EH (cell line): Measurements from ENCODE around the gene SH3RF3.

Experiments used
- DNase-seq: peaks from one replicate; pipeline ENCODE4 v3.0.0-alpha.2; 2015; ENCODE audit warnings: low read depth

The SH3RF3 gene

GRCh38 chr2:109203246-109204011, 74.4 kb downstream of the SH3RF3 start:
- DNase-seq: no peak

- DNase-seq: no peak
Observed at GRCh38 chr2:109204412-109204811, 75.4 kb downstream of the SH3RF3 start.

DNA sequence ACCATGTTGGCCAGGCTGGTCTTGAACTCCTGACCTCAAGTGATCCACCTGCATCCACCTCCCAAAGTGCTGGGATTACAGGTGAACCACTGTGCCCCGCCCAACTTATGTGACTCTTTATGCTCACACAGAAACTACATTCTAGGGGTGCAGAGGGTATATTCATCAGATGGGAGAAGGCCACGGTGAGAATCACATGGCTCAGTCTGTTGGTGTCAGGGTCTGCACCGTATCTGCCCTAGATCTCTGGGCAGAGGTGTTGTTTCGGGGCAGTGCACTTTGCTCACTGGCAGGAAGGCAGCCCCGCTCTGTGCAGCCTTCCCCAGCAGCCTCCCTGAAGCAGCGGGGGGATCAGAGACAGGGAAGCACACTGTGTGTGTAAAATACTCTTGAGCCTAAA, 76.4 kb downstream of the SH3RF3 start:
- no peak for DNase-seq

DNA sequence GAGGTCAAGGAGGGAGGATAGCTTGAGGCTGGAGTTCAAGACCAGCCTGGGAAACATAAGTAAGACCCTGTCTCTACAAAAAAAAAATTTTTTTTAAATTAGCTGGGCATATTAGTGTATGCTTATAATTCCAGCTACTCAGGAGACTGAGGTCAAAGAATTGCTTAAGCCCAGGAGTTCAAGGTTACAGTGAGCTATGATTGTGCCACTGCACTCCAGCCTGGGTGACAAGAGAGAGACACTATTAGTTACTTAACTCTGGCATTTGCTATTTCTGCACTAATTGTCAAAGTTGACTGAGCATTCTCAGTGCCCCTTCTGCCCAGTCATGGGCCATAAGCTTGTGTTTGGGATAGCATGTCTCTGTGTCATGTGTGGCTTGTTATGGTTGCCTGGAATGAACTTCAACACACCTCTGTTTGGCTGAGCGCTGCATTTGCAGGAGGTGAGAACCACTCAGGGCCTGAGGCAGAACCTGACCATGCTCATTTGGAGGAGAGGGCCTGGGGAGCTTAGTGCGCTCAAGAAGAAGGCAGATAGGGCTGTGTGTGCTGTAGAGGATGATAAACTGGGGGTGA, 77.7 kb downstream of the SH3RF3 start:
- DNase-seq: no peak

DNA sequence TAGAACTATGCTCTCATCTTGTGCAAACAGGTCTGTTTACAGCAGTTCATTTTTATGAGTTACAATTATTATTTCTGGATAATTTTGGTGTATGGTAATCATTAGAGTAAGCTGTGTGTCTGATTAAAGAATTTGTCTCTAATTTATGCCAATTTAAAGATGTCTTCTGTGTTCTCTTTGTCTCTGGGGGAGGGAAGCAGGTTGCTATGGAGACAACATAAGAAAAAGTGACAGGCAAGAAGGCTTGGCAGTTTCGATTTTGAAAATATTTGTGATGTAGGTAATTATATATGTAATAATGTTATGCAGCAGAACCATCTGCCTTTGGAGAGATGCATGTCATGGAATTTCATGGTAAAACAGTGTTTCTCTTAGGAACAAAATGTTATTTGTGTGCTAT, 78.2 kb downstream of the SH3RF3 start:
- no peak for DNase-seq

- peak; percentile 78 for DNase-seq
Observed at GRCh38 chr2:109208071-109208950, 79.3 kb downstream of the SH3RF3 start.

DNA sequence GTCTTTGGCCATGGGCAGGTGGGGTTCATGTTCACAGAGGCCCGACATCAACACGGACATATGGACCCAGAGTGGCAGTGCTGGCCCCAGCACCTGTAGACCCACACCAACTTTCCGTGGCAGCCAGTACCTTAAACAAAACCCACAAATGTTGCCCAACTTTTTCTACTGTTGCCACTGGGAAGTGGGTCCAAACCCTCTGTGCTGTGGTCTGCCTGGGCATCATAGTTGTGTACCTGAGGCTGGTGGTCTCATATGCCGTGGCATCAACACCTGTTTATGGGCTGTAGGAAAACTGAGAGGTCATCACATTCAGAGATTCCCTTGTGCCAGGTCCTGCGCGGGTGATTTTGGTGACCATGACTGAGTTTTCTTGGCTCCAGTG, 79.9 kb downstream of the SH3RF3 start:
- no peak for DNase-seq

GRCh38 chr2:109209412-109209811, 80.4 kb downstream of the SH3RF3 start:
- peak; percentile 83 for DNase-seq

GRCh38 chr2:109209941-109210340, 80.9 kb downstream of the SH3RF3 start:
- no peak for DNase-seq

- peak; percentile 43 for DNase-seq
Observed at GRCh38 chr2:109210431-109211200, 81.6 kb downstream of the SH3RF3 start.

DNA sequence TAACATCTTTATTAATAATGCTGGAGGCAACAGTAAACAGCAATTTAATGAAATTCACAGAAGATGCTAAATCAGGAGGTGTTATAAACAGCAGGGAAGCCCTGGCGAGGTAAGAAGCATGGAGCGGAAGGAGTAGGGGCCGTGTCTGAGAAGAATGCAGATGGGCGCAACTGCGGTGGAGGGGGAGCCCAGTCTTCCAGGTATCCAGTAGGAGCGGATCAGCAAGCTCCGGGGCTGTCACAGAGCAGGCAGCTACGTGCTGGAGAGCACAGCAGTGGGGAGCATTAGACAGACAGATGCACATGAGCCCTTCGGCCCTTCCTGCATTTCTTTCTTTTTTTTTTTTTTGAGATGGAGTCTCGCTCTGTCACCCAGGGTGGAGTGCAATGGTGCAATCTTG, 82.3 kb downstream of the SH3RF3 start:
- no peak for DNase-seq

DNA sequence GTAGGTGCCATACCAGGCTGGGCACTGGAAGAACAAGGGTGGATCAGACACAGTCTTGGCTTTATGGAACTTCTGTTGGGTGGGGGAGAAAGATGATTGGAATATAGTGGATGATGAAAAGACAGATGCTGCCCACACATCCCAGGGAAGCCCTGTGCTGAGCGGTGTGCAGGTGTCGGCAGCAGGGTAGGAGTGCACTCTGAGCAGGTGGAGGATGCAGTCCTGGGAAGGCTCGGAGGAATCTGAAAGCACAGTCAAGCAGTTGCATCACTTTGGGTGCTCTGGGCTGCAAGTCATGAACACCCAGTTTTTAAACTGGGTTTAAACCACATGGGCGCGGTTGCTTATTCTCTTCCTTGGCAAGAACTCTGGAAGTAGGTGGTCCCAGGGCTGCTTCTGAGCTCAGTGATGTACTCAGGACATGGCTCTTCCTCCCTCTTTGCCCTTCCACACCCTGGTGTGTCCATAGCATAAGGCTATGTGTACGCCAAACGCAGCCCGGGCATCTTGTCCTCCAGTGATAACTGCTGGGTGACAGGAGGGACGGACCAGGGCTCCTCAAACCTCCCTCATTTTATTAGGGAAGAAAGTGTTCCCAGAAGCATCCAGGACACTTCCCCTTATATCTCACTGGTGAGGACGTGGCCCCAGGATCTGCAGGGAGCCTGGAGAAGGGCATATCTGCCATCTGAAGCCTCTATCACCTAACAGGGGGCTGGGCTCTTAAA, 84.0 kb downstream of the SH3RF3 start:
- no peak for DNase-seq

- peak; percentile 77 for DNase-seq
Observed at GRCh38 chr2:109213646-109214433, 84.8 kb downstream of the SH3RF3 start.

DNA sequence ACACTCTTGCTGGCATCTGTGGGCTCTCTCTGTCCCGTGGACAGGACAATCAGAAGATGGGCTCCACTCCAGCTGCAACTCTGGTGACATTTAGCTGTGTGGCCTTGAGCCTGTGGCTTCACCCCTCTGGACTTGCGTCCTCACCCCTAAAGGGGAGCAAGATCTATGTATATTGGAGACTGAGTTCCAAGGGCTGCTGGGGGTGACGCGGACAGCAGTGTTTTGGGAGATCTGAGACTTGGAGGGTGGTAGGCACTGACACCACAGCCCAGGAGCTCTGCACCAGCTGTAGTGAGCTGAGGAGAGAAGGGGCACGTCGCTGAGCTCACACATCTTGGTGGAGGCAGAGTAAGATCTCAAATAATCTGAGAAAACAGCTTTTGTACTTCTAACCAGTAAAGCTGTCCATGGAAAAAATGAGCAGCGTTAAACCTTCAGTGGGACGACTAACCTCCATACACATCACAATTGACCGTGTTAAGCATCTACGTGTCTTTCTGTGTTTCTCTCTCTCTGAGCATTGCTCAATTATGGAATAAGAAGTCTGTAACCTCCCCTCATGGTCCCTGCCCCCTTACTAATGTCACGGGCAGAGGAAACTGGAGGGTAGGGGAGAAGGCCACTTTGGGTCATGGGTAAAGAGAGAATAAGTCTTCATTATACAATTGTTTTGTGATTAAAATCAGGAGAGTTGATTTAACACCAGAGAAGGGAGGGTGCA, 85.8 kb downstream of the SH3RF3 start:
- DNase-seq: no peak

GRCh38 chr2:109215866-109216265, 86.9 kb downstream of the SH3RF3 start:
- DNase-seq: no peak

- no peak for DNase-seq
Observed at GRCh38 chr2:109216332-109216731, 87.3 kb downstream of the SH3RF3 start.

GRCh38 chr2:109217362-109218086, 88.5 kb downstream of the SH3RF3 start:
- DNase-seq: peak; percentile 94

DNA sequence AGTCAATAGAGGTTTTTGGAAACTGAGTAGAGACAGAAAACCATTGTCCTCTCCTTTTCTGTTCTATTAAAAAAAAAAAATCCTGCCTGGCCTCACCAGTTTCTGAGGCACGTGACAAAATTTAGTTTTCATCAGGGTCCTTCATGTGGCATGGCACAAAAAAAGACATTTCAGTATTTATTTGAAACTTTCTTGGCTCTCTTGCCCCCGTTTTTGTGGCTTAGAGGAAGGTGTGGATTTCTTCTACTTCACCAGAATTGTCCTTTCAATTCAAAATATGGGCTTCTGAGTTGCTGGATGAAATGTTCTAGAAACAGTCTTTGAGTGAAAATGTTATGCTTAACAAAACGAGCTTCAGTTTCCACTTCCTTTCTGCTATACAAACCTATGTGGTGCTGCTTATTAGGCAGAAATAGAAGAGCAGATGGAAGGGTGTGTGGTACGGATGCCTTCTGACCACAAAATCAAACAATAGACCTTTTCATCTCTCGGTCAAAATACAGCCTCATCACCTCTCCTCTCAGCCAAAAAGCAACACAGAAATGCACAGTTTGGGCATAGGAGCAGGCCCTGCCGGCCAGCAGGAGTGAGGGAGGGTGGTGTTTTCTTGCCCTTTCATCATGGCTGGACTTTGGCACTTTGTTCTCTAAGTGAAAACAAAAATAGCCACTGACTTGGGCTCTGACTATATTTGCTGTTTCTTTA, 89.2 kb downstream of the SH3RF3 start:
- no peak for DNase-seq

DNA sequence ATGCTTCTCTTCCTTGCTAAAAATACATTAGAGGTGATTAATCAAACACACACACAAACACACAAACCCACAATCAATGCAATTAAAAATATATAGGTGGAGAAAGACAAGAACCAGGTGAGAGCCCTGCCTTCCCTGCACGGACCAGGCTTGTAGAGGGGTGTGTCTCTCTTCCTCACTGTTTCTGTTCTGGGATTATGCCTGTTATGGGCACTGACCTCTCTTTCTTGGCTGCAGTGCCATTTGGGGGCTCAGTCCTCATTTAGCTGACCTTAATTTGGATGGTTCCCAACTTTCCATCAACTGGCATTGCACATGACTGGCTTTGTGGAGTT, 89.8 kb downstream of the SH3RF3 start:
- no peak for DNase-seq
